Smooth muscle cell (in vitro differentiated cells): ENCODE measurements around the gene SLC16A12. TPM values are rescaled to one million over a fixed set of nuclear protein-coding genes. Genes with fewer than 3 reads are reported as not detected.

Experiments used
- DNase-seq: peaks from one replicate; lab custom pipeline; 2025; ENCODE audit not compliant: unreplicated experiment; lab: John Stamatoyannopoulos, UW
- H2AFZ ChIP-seq: fragments of 200-600 bp; sonication (generic); 2 replicates; pipeline ENCODE4 v1.6.0; 2016; ENCODE audit warnings: antibody characterized with exemption, low read depth, mild to moderate bottlenecking
- H3F3A ChIP-seq: fragments of 200-600 bp; sonication (generic); 2 replicates; pipeline ENCODE4 v1.6.0; 2017; ENCODE audit warnings: antibody characterized with exemption, low read depth
- H3K27ac ChIP-seq: fragments of 200-600 bp; sonication (generic); 2 replicates; pipeline ENCODE4 v1.5.1; 2016; ENCODE audit warnings: low read depth, mild to moderate bottlenecking
- H3K27me3 ChIP-seq: fragments of 200-600 bp; sonication (generic); 2 replicates; pipeline ENCODE4 v1.6.1; 2016; ENCODE audit warnings: low read depth, mild to moderate bottlenecking
- H3K36me3 ChIP-seq: fragments of 200-600 bp; sonication (generic); 2 replicates; pipeline ENCODE4 v1.5.1; 2016; ENCODE audit warnings: low read depth
- H3K4me1 ChIP-seq: fragments of 200-600 bp; sonication (generic); 2 replicates; pipeline ENCODE4 v1.5.1; 2016; ENCODE audit warnings: low read depth
- H3K4me2 ChIP-seq: fragments of 200-600 bp; sonication (generic); 2 replicates; pipeline ENCODE4 v1.6.0; 2016; ENCODE audit warnings: mild to moderate bottlenecking
- H3K4me3 ChIP-seq: fragments of 200-600 bp; sonication (generic); 2 replicates; pipeline ENCODE4 v1.5.1; 2016; ENCODE audit warnings: mild to moderate bottlenecking
- H3K79me2 ChIP-seq: fragments of 200-600 bp; sonication (generic); 2 replicates; pipeline ENCODE4 v1.6.0; 2016; ENCODE audit warnings: low read depth, mild to moderate bottlenecking
- H3K9ac ChIP-seq: fragments of 200-600 bp; sonication (generic); 2 replicates; pipeline ENCODE4 v1.6.0; 2016; ENCODE audit warnings: low read depth
- H3K9me3 ChIP-seq: fragments of 200-600 bp; sonication (generic); replicated peaks from 2 replicates; pipeline ENCODE4 v1.5.1; 2016; ENCODE audit warnings: low read depth
- H4K20me1 ChIP-seq: fragments of 200-600 bp; sonication (generic); 2 replicates; pipeline ENCODE4 v1.6.0; 2016; ENCODE audit warnings: low read depth
- WGBS: methylation state at CpG from one replicate; pipeline ENCODE4 v1.1.7; 2016; ENCODE audit warnings: low lambda C conversion rate; 5-methylcytosine and 5-hydroxymethylcytosine counted together
- polyA plus RNA-seq: library from polyadenylated mRNA; unstranded; fragments of >200 nt; fragmentation: Nextera tagmentation; extraction: Ambion mirVana; gene quantifications from 2 replicates; pipeline ENCODE4 v1.2.1, GENCODE V29; 2016
- total RNA-seq: library from RNA; depleted of rRNA; stranded (reverse); fragments of >200 nt; gene quantifications from 2 replicates; pipeline ENCODE4 v1.2.3, GENCODE V29; 2014
- TF ChIP-seq, protein P1 (sequence below): fragments of 200-600 bp; sonication (generic); IDR thresholded peaks from 2 replicates; pipeline ENCODE4 v1.5.1; 2017; ENCODE audit warnings: borderline replicate concordance, mild to moderate bottlenecking, antibody characterized with exemption; ENCODE audit not compliant: insufficient read depth, poor library complexity, severe bottlenecking

SLC16A12 gene
- total and polyA plus RNA-seq, 2 experiments from 2014 or later: not detected

GRCh38 chr10:89543841-89544240, 8.4 kb upstream of the SLC16A12 start:
- Histone ChIP-seq H3K4me2 (no peak overlapping the region), H3K9me3 (no peaks in the 10 kb centered on the region), H4K20me1 (no peaks in the 10 kb centered on the region), H2AFZ (no peak overlapping the region), H3K27ac (no peak overlapping the region), H3K4me1 (no peaks in the 10 kb centered on the region), H3K9ac (no peak overlapping the region), H3K4me3 (no peak overlapping the region), H3K27me3 (no peaks in the 10 kb centered on the region), H3F3A (no peaks in the 10 kb centered on the region), H3K79me2 (no peaks in the 10 kb centered on the region), H3K36me3 (no peaks in the 10 kb centered on the region)
- WGBS: 88% methylated on average over 3 of the region's 3 CpGs
- TF ChIP-seq, protein P1, sequence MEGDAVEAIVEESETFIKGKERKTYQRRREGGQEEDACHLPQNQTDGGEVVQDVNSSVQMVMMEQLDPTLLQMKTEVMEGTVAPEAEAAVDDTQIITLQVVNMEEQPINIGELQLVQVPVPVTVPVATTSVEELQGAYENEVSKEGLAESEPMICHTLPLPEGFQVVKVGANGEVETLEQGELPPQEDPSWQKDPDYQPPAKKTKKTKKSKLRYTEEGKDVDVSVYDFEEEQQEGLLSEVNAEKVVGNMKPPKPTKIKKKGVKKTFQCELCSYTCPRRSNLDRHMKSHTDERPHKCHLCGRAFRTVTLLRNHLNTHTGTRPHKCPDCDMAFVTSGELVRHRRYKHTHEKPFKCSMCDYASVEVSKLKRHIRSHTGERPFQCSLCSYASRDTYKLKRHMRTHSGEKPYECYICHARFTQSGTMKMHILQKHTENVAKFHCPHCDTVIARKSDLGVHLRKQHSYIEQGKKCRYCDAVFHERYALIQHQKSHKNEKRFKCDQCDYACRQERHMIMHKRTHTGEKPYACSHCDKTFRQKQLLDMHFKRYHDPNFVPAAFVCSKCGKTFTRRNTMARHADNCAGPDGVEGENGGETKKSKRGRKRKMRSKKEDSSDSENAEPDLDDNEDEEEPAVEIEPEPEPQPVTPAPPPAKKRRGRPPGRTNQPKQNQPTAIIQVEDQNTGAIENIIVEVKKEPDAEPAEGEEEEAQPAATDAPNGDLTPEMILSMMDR: no peak
- no peak for DNase-seq

- Histone ChIP-seq H2AFZ (no peak overlapping the region), H4K20me1 (no peaks in the 10 kb centered on the region)
These were observed 5.1 kb upstream of the SLC16A12 start for GRCh38 chr10:89540420-89540949.

DNA sequence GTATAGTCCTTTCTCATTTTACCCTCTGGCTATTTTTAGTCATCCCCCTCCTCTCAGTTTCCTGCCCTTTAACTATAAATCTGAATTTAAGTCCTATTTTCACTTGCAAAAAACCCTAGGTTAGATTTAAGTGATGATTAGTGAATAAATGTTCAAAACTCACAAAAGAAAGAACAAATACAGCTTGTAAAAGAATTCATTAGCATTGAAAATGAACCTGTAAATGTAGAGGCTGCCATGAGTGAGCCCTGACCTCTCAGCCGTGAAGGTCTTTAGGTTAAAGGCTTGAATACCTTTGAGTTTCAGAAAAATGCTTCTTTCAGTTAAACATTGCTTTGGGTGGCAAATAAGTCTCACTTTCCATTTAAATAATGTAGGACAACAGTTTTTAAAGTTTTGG, 2.0 kb upstream of the SLC16A12 start:
- TF ChIP-seq, protein P1: no peak

More at GRCh38 chr10:89540420-89540949, 5.1 kb upstream of the SLC16A12 start:
- Histone ChIP-seq H3K9me3 (no peaks in the 10 kb centered on the region), H3K27ac (no peak overlapping the region), H3K36me3 (no peaks in the 10 kb centered on the region), H3K4me3 (no peak overlapping the region), H3K4me2 (no peak overlapping the region), H3K4me1 (no peaks in the 10 kb centered on the region), H3K79me2 (no peaks in the 10 kb centered on the region), H3K9ac (no peak overlapping the region), H3F3A (no peaks in the 10 kb centered on the region), H3K27me3 (peaks cover 20% of the 10 kb centered on the region)
- WGBS: 55% methylated on average over 4 of the region's 4 CpGs
- TF ChIP-seq, protein P1: no peak
- no peak for DNase-seq

DNA sequence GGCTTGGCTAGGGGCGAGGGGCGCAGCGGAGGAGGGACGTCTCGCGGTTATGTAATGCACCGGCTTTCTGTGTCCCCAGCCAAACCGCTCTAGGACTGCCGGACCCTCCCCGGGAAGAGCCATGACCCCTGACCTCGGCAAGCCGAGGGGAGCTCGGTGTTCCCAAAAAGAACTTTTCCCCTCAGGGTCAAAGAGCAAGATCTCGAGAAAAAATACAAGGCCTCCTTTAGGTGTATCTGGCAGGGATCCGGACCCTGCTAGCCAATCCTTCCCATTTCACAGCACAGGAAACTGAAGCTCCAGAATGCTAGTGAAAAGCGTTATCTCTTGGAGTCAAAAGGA, 590 bp upstream of the SLC16A12 start:
- Histone ChIP-seq H3K4me1 (no peaks in the 10 kb centered on the region), H3K9ac (no peak overlapping the region), H3K27ac (no peak overlapping the region), H3K27me3 (peaks cover 63% of the 10 kb centered on the region), H3K4me2 (peak overlapping the region; percentile 91), H3K36me3 (no peaks in the 10 kb centered on the region), H3K9me3 (no peaks in the 10 kb centered on the region), H3F3A (no peaks in the 10 kb centered on the region), H2AFZ (peak overlapping the region; percentile 45), H4K20me1 (no peaks in the 10 kb centered on the region), H3K4me3 (peak overlapping the region; percentile 57), H3K79me2 (no peaks in the 10 kb centered on the region)
- WGBS: 24% methylated on average over 14 of the region's 16 CpGs
- no peak for DNase-seq
- TF ChIP-seq, protein P1: no peak

More for the DNA sequence above, 2.0 kb upstream of the SLC16A12 start:
- H2AFZ ChIP-seq: no peak overlapping the region
- H3K9ac ChIP-seq: no peak overlapping the region
- no peak overlapping the region for H3K4me2 ChIP-seq
- no peak for DNase-seq
- 70% methylated on average over 1 of the region's 1 CpG for WGBS
- H3K79me2 ChIP-seq: no peaks in the 10 kb centered on the region
- no peak overlapping the region for H3K4me3 ChIP-seq
- no peaks in the 10 kb centered on the region for H3K4me1 ChIP-seq
- H3K27me3 ChIP-seq: peaks cover 51% of the 10 kb centered on the region
- no peaks in the 10 kb centered on the region for H3K36me3 ChIP-seq
- no peaks in the 10 kb centered on the region for H3K9me3 ChIP-seq
- H4K20me1 ChIP-seq: no peaks in the 10 kb centered on the region
- no peak overlapping the region for H3K27ac ChIP-seq
- no peaks in the 10 kb centered on the region for H3F3A ChIP-seq
